ENCODE measurements around the gene PHACTR1.

DNA sequence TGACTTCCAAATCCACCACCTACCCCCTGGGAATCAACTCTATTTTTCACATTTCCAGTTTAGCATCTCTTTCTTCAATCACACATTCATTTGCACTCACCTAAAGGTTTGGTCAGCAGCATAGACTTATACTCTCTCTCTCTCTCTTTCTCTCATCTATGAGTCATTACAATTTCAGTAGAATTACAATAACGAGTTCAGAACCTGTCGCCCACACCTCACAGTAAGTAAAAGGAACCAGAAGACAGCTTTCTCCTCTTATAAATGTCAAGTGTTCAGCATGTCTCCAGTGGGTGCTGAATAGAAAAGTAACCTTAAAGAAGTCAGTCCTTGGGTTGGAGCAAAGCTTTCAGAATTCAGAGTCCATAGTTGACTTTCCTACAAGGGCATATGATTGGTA, 1.1 kb upstream of the PHACTR1 start:
- TF ChIP-seq POLR2A (IDR thresholded peaks at IDR 0.05; ENCODE audit: low read depth, low read length) (no peak), POLR2AphosphoS5 (IDR thresholded peaks at IDR 0.05; ENCODE audit: low read depth, low read length) (no peak), TAF1 (IDR thresholded peaks at IDR 0.05; ENCODE audit: low read depth, low read length) (no peak), PAX5 (IDR thresholded peaks at IDR 0.05; ENCODE audit: insufficient read depth, low read length, severe bottlenecking) (no peak)

Data from GM12891 (cell line).